ENCODE results near the gene MESP1. TPM values are rescaled to one million over a fixed set of nuclear protein-coding genes. Genes with fewer than 3 reads are reported as not detected.
A peak's percentile ranks its signal among the peaks of the same experiment; 100 is the strongest.

MESP1 gene
- total RNA-seq, 1 donor from 2014 or later, result 6.6 TPM

DNA sequence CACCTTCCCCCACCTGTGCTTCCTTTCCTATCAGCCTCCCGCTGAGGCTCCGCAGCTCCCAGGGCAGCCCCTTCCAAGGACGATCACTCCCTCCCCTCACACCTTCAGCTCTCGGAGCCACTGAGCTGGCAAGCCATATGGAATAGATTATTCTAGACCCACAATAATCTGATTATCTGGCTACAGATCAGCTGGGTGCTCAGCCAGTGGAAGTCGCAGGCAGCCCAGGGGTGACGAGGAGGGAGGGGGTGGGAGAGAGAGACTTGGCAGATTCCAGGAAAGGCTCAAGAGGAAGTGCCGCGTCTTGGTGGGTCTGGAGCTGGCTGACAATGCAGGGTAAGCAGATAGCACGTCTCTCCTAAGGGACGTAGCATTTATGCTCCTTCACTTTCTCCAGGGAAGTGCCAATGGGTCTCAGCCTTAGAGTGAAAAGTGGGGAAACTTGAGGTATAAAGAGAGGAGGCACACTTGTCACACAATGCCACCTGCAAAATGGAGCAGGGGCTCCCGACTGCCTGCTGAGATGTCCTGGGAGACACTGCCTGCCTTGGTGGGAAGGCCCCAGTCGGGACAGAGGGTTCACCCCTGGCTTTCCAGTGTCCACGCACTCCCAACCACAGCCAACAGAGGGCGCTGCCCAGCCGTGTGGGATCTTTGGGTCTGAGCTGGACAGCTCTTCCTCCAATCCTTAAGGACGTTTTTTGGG is 9.4 kb upstream of the MESP1 start:
- Mint-ChIP-seq H3K36me3 (ENCODE audit: low read depth) (no peaks in the 10 kb centered on the region), H3K4me1 (ENCODE audit: low read depth) (no peaks in the 10 kb centered on the region), H3K9me3 (no peaks in the 10 kb centered on the region), H3K27ac (no peak overlapping the region), H3K4me3 (no peak overlapping the region), H3K27me3 (ENCODE audit: insufficient read depth) (peaks cover 13% of the 10 kb centered on the region)
- peak; percentile 53 for DNase-seq (ENCODE audit: low spot score)
- intact Hi-C loops (cut with micrococcal nuclease), result loop anchor here (1.0 kb wide), 3 partner anchors 115 to 326 kb away; no protein-coding TSS in a partner anchor

DNA sequence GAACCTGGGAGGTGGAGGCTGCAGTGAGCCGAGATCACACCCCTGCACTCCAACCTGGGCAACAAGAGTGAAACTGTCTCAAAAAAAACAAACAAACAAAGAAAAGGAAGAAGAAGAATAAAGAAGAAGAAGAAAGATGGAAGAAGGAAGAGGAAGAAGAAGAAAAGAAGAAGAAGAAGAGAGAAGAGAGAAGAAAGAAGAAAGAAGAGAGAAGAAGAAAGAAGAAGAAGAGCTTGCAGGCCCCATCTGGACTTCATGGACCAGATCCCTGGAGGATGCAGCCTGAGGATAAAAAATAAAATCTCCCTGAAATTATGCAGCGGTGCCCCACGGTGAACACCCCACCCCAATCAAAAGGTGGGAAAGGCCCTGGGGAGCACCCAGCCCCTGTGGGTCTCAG is 8.8 kb upstream of the MESP1 start:
- H3K27ac Mint-ChIP-seq, result no peak overlapping the region
- H3K4me3 Mint-ChIP-seq, result no peak overlapping the region
- no peaks in the 10 kb centered on the region for H3K4me1 Mint-ChIP-seq (ENCODE audit: low read depth)
- H3K27me3 Mint-ChIP-seq (ENCODE audit: insufficient read depth), result peaks cover 17% of the 10 kb centered on the region
- H3K36me3 Mint-ChIP-seq (ENCODE audit: low read depth), result no peaks in the 10 kb centered on the region
- intact Hi-C loops (cut with micrococcal nuclease), result loop anchor here (1.0 kb wide), 3 partner anchors 115 to 326 kb away; no protein-coding TSS in a partner anchor
- no peak for DNase-seq (ENCODE audit: low spot score)
- H3K9me3 Mint-ChIP-seq, result no peaks in the 10 kb centered on the region

DNA sequence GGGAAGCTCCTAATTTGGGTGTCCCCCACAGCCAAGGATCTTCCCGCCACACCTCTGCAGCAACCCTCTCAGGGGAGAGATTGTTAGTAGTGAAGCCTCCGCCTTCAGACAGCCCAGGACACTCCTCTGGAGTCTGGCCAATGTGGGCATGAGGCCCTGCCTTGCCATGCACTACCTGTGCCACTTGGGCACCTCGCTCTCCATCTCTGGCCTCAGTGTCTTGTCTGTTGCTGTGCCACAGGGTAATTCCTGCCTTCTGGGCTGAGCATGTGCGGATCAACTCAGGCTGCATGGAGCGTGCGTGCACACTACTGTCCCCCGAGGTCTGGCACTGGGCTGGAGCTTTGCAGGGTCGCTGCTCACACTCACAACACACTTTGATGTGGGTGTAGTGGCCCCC is 7.9 kb upstream of the MESP1 start:
- intact Hi-C loops (cut with micrococcal nuclease), result no loop called here
- H3K27ac Mint-ChIP-seq, result no peak overlapping the region
- no peaks in the 10 kb centered on the region for H3K36me3 Mint-ChIP-seq (ENCODE audit: low read depth)
- DNase-seq (ENCODE audit: low spot score), result no peak
- H3K27me3 Mint-ChIP-seq (ENCODE audit: insufficient read depth), result peaks cover 17% of the 10 kb centered on the region
- no peaks in the 10 kb centered on the region for H3K4me1 Mint-ChIP-seq (ENCODE audit: low read depth)
- H3K4me3 Mint-ChIP-seq, result no peak overlapping the region
- H3K9me3 Mint-ChIP-seq, result no peaks in the 10 kb centered on the region

DNA sequence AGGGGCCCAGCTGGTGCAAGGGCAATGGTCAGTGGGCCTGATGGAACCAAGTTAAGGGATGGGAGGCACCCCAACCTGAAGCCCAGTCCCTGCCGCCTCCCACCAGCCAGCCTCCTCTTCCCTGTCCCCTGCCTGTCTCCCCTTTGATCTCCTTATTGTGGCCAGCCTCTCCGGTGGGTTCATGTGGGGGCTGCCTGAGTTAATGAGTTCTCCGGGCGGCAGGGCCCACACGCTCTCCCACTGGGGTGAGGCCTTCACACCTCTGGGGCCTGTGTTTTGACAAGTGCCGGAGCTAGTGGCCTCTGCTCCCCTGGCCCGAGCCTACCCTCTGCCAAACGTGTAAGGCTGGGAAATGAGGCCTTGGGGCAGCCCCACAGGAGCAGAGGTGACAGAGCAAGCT is 7.2 kb upstream of the MESP1 start:
- Mint-ChIP-seq H3K9me3 (no peaks in the 10 kb centered on the region), H3K4me1 (ENCODE audit: low read depth) (no peaks in the 10 kb centered on the region), H3K27me3 (ENCODE audit: insufficient read depth) (peaks cover 20% of the 10 kb centered on the region), H3K27ac (no peak overlapping the region), H3K36me3 (ENCODE audit: low read depth) (no peaks in the 10 kb centered on the region), H3K4me3 (no peak overlapping the region)
- intact Hi-C loops (cut with micrococcal nuclease), result no loop called here
- DNase-seq (ENCODE audit: low spot score), result no peak

DNA sequence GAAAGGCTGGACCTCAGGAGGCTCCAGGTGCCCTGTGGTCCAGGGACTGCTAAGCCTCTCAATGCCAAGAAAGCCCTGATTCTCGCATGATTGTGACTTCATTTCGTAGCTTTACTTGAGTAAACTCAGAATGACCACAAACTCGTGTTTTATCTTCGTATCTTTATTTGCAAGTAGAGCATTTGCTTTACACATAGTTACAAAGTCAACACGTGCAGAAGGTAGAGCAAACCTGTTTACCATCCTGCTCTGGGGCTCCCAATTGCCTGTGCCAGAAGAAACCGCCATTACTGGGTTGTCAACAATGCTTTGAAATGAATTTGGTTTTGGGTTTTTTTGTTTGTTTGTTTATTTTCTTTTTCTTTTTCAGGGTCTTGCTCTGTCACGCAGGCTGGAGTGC is 5.8 kb upstream of the MESP1 start:
- no peaks in the 10 kb centered on the region for H3K36me3 Mint-ChIP-seq (ENCODE audit: low read depth)
- no peaks in the 10 kb centered on the region for H3K9me3 Mint-ChIP-seq
- intact Hi-C loops (cut with micrococcal nuclease), result no loop called here
- DNase-seq (ENCODE audit: low spot score), result no peak
- no peak overlapping the region for H3K27ac Mint-ChIP-seq
- H3K27me3 Mint-ChIP-seq (ENCODE audit: insufficient read depth), result peaks cover 23% of the 10 kb centered on the region
- no peaks in the 10 kb centered on the region for H3K4me1 Mint-ChIP-seq (ENCODE audit: low read depth)
- no peak overlapping the region for H3K4me3 Mint-ChIP-seq

DNA sequence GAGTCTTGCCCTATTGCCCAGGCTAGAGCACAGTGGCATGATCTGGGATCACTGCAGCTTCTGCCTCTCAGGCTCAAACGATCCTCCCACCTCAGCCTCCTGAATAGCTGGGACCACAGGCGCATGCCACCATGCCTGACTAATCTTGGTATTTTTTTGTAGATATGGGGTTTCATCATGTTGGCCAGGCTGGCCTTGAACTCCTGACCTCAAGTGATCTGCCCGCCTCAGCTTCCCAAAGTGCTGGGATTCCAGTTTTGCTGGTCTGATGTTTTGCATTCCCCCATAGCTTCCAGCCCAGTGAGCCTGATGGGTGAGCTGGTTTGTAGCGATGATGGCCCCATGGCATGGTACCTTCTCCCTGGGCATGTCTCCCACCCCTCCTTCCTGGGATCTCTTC is 4.7 kb upstream of the MESP1 start:
- Mint-ChIP-seq H3K36me3 (ENCODE audit: low read depth) (no peaks in the 10 kb centered on the region), H3K9me3 (no peaks in the 10 kb centered on the region), H3K4me1 (ENCODE audit: low read depth) (no peaks in the 10 kb centered on the region), H3K4me3 (no peak overlapping the region), H3K27ac (no peak overlapping the region), H3K27me3 (ENCODE audit: insufficient read depth) (peaks cover 24% of the 10 kb centered on the region)
- no peak for DNase-seq (ENCODE audit: low spot score)
- intact Hi-C loops (cut with micrococcal nuclease), result no loop called here

DNA sequence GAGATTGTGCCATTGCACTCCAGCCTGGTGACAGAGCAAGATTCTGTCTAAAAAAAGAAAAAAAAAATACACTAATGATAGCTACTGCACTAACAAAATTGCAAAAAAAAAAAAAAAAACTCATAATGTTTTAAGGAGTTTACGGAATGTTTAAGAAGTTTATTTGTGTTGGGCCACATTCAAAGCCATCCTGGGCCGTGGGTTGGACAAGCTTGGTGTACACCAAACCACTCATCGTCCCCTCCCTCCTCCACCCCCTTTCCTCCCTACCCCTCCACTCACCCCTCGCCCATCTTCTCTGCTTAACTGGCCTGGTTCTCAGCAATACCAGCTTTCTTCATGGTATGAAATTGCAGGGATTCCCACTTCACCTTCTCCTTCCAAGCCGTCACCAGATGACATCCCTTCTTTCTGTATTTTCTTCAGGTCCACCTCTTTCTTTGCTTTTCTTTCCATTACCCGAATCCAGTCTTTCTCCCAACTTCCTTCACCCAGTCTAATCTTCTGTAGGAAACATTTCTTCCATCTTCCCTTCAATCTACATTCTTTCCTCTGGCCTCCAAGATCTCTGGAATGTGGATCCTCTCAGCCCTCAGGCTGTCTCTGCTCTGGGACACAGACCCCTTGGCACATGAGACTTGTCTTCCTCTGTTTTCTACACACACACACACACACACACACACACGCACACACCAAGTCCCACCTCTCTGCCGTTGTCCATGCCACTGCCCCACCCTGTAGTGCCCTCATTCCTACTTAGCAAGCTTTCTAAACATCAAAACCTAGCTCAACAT is 3.5 kb upstream of the MESP1 start:
- Mint-ChIP-seq H3K4me1 (ENCODE audit: low read depth) (no peaks in the 10 kb centered on the region), H3K9me3 (no peaks in the 10 kb centered on the region), H3K4me3 (no peak overlapping the region), H3K36me3 (ENCODE audit: low read depth) (no peaks in the 10 kb centered on the region), H3K27me3 (ENCODE audit: insufficient read depth) (peaks cover 29% of the 10 kb centered on the region), H3K27ac (no peak overlapping the region)
- no peak for DNase-seq (ENCODE audit: low spot score)
- intact Hi-C loops (cut with micrococcal nuclease), result loop anchor here (5.0 kb wide), 2 partner anchors 248 to 343 kb away; partner anchors contain the start of gene ZNF710

DNA sequence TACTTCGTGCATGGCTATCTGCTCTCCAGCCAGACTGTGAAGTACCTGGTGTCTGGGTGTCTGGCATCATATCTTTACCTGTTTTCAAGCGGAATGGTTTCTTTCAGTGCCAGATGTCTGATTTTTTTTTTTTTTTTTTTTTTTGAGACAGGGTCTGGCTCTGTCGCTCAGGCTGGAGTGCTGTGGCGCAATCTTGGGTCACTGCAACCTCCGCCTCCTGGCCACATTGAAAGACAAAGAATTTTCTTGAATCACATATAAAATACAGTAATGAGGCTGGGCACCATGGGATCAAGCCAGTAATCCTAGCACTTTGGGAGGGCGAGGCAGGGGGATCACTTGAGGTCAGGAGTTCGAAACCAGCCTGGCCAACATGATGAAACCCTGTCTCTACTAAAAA is 2.8 kb upstream of the MESP1 start:
- no peaks in the 10 kb centered on the region for H3K4me1 Mint-ChIP-seq (ENCODE audit: low read depth)
- no peaks in the 10 kb centered on the region for H3K9me3 Mint-ChIP-seq
- intact Hi-C loops (cut with micrococcal nuclease), result loop anchor here (5.0 kb wide), 2 partner anchors 248 to 343 kb away; partner anchors contain the start of gene ZNF710
- H3K27ac Mint-ChIP-seq, result no peak overlapping the region
- no peaks in the 10 kb centered on the region for H3K36me3 Mint-ChIP-seq (ENCODE audit: low read depth)
- no peak for DNase-seq (ENCODE audit: low spot score)
- peaks cover 35% of the 10 kb centered on the region for H3K27me3 Mint-ChIP-seq (ENCODE audit: insufficient read depth)
- H3K4me3 Mint-ChIP-seq, result no peak overlapping the region

DNA sequence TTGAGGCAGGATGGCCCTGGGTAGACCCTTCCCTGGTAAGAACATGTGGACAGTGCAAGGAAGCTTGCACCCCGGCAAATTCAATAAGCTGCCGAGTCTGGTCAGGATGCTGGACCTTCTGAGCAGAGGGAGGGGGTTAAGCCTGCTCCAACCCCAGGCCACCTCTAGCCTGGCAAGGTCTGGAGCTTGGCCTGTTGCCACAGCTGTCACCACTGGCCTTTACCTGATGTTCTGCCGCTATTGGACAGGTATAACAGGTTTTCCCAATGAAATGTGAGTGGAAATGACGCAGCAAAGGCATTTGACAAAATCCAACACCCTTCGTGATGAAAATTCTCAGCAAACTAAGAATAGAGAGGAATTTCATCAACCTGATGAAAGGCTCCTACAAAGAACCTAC is 699 bp upstream of the MESP1 start:
- H3K4me3 Mint-ChIP-seq, result peak overlapping the region; percentile 5
- intact Hi-C loops (cut with micrococcal nuclease), result loop anchor here (2.0 to 5.0 kb wide), 3 partner anchors 143 to 346 kb away; partner anchors contain the start of gene ZNF710
- no peaks in the 10 kb centered on the region for H3K4me1 Mint-ChIP-seq (ENCODE audit: low read depth)
- H3K9me3 Mint-ChIP-seq, result no peaks in the 10 kb centered on the region
- H3K27ac Mint-ChIP-seq, result no peak overlapping the region
- H3K36me3 Mint-ChIP-seq (ENCODE audit: low read depth), result no peaks in the 10 kb centered on the region
- DNase-seq (ENCODE audit: low spot score), result no peak
- peaks cover 35% of the 10 kb centered on the region for H3K27me3 Mint-ChIP-seq (ENCODE audit: insufficient read depth)

DNA sequence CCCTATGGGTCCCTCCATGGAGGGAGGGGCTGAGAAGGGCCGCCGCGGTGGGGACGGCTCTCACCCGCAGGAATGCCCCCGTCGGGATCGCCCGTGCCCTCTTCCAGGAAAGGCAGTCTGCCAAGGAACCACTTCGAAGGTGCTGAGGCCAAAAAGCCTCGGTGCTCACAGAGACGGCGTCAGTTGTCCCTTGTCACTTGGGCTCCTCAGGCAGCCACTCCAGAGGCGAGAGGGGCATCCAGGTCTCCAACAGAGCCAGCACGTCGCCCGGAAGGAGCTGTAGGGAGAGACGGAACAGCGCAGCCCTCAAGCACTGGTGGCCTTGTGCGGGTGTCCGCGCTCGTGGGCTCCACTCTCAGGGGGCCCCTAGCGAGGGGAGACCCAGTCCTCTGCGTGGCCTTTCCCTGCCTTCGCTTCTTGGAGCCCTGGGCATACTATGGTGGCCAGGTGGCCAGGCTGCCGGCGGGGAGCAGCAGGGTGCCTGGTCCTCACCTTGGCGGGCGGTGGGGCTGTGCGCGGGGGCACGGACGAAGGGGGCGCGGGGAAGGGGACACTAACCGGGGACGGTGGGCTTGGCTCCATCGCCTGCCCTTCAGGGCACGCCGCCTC is 994 bp downstream of the MESP1 start:
- H3K9me3 Mint-ChIP-seq, result no peaks in the 10 kb centered on the region
- intact Hi-C loops (cut with micrococcal nuclease), result loop anchor here (2.0 to 5.0 kb wide), 3 partner anchors 145 to 347 kb away; partner anchors contain the start of gene ZNF710
- H3K4me1 Mint-ChIP-seq (ENCODE audit: low read depth), result no peaks in the 10 kb centered on the region
- no peaks in the 10 kb centered on the region for H3K36me3 Mint-ChIP-seq (ENCODE audit: low read depth)
- H3K4me3 Mint-ChIP-seq, result peak overlapping the region; percentile 84
- no peak overlapping the region for H3K27ac Mint-ChIP-seq
- no peak for DNase-seq (ENCODE audit: low spot score)
- H3K27me3 Mint-ChIP-seq (ENCODE audit: insufficient read depth), result peaks cover 22% of the 10 kb centered on the region

DNA sequence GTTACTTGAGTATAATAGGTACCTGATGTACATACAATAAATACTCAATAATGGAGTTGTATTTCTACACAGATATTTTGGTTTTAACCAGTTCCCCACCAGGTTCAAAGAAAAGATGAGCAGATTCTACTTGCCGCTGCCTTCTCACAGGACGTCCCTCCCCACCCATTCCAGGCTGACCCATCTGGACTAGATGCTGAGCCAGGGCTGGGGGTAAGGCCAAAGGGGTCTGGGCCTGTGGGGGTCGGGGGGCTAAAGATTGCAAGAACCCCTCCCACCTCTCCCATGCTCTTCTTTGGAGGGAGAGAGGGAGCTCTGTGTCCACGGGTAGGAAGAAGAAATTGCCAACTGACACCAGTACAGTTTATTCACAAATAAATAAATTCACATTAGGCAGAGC is 1.5 kb downstream of the MESP1 start:
- intact Hi-C loops (cut with micrococcal nuclease), result no loop called here
- H3K9me3 Mint-ChIP-seq, result no peaks in the 10 kb centered on the region
- no peaks in the 10 kb centered on the region for H3K36me3 Mint-ChIP-seq (ENCODE audit: low read depth)
- H3K4me3 Mint-ChIP-seq, result peak overlapping the region; percentile 84
- no peaks in the 10 kb centered on the region for H3K4me1 Mint-ChIP-seq (ENCODE audit: low read depth)
- no peak for DNase-seq (ENCODE audit: low spot score)
- no peak overlapping the region for H3K27ac Mint-ChIP-seq
- peaks cover 23% of the 10 kb centered on the region for H3K27me3 Mint-ChIP-seq (ENCODE audit: insufficient read depth)

DNA sequence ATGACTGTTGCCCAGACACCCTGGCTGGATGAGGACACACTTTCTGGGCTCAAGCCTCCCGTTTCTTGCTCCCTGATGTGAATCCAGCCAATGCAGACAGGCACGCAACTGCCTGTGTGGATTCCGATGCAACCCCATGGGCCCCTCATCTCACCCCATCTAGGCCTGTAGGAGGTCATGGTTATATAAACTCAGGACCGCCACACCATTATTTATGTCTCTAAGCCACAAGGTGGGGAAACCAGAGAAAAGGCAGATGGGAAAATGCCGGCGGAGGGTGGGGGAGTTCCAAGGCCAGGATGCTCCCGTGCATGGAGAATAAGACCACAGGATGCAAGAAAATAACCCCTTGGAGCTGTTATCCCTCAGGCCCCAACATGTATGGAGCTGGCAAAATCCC is 2.0 kb downstream of the MESP1 start:
- intact Hi-C loops (cut with micrococcal nuclease), result no loop called here
- Mint-ChIP-seq H3K9me3 (no peaks in the 10 kb centered on the region), H3K4me3 (peak overlapping the region; percentile 84), H3K27me3 (ENCODE audit: insufficient read depth) (peaks cover 23% of the 10 kb centered on the region), H3K27ac (no peak overlapping the region), H3K4me1 (ENCODE audit: low read depth) (no peaks in the 10 kb centered on the region), H3K36me3 (ENCODE audit: low read depth) (no peaks in the 10 kb centered on the region)
- no peak for DNase-seq (ENCODE audit: low spot score)
